Measurements from ENCODE around the gene UNC119B.

UNC119B gene

GRCh38 chr12:120761519-120761934 is 51.3 kb downstream of the UNC119B start:
- DNase-seq (ENCODE audit: extremely low read depth in 1 of 2, low read depth in 1 of 2) = no peak

- DNase-seq (ENCODE audit: extremely low read depth in 1 of 2, low read depth in 1 of 2) = no peak
Measured at GRCh38 chr12:120762086-120762485, 51.8 kb downstream of the UNC119B start.

- no peak for DNase-seq (ENCODE audit: extremely low read depth in 1 of 2, low read depth in 1 of 2)
Measured at GRCh38 chr12:120763250-120763649, 53.0 kb downstream of the UNC119B start.

- DNase-seq (ENCODE audit: extremely low read depth in 1 of 2, low read depth in 1 of 2) = no peak
Measured at GRCh38 chr12:120764816-120765215, 54.6 kb downstream of the UNC119B start.

- no peak for DNase-seq (ENCODE audit: extremely low read depth in 1 of 2, low read depth in 1 of 2)
Measured at GRCh38 chr12:120766566-120766965, 56.3 kb downstream of the UNC119B start.

GRCh38 chr12:120767071-120768024 is 57.1 kb downstream of the UNC119B start:
- no peak for DNase-seq (ENCODE audit: extremely low read depth in 1 of 2, low read depth in 1 of 2)

GRCh38 chr12:120771097-120771496 is 60.8 kb downstream of the UNC119B start:
- no peak for DNase-seq (ENCODE audit: extremely low read depth in 1 of 2, low read depth in 1 of 2)

Measured in stimulated activated CD8-positive, alpha-beta memory T cell treated with anti-CD3 and anti-CD28 coated beads, Interleukin-7, amount 100 ng/mL, for 48 hours (primary cell).